GM18861 (cell line): Measurements from ENCODE around the gene BRF1.
"Not testable (repeated sequence)": the region's sequence is repeated elsewhere in the genome, so short reads cannot be mapped to it uniquely, and the experiment has no call there.

Experiments used
- ATAC-seq: cut with Tn5 transposase; IDR thresholded peaks from one replicate; pipeline ENCODE4 v1.9.1; 2021; ENCODE audit not compliant: unreplicated experiment

Gene BRF1, protein sequence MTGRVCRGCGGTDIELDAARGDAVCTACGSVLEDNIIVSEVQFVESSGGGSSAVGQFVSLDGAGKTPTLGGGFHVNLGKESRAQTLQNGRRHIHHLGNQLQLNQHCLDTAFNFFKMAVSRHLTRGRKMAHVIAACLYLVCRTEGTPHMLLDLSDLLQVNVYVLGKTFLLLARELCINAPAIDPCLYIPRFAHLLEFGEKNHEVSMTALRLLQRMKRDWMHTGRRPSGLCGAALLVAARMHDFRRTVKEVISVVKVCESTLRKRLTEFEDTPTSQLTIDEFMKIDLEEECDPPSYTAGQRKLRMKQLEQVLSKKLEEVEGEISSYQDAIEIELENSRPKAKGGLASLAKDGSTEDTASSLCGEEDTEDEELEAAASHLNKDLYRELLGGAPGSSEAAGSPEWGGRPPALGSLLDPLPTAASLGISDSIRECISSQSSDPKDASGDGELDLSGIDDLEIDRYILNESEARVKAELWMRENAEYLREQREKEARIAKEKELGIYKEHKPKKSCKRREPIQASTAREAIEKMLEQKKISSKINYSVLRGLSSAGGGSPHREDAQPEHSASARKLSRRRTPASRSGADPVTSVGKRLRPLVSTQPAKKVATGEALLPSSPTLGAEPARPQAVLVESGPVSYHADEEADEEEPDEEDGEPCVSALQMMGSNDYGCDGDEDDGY

DNA sequence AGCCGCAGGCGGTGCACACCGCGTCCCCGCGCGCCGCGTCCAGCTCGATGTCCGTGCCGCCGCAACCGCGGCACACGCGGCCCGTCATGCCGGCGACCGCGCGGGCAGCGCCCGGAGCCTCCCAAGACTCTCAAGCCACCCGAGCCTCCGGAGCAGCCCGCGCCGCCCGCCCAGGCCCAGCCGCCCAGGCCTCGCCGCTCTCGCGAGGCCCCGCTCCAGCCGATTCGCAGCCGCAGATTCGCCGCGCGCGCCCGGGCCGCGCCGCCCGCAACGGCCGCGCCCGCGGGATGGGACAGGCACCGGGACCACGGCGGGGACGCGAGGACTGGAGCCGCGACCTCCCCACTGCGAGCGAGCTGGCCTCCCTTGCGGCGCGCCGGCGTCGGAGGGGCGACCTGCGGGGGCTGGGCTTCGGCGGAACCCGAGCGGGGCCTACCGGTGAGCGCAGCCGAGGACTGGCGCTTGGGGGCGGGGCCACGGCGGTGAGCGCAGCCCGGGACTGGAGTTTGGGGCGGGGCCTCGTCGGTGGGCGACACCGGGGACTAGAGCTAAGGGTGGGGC lies at the start of gene BRF1:
Gene BRF1 (minus strand): TSS at position 460 of the 561 bp plus-strand sequence. CDS start 372 bp downstream, at position 88.
- peak; percentile 73 for ATAC-seq

DNA sequence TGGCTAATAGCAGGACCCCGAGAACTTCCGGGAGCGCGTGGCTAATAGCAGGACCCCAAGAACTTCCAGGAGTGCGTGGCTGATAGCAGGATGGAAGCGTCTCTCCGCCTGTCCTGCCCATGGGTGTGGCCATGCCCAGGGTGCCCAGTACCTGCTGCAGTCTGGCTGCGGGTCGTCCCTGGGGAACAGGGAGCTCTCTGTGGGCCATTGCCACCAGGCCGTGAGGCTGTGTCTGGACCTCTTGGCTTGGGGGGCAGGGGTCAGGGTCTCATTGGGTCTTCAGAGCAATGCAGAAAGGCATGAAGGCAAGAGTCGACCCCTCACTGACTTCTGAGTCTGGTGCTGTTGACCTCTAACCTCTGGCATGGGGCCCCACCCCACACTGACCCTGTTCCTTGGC lies 49.2 kb upstream of the BRF1 start:
- no peak for ATAC-seq

DNA sequence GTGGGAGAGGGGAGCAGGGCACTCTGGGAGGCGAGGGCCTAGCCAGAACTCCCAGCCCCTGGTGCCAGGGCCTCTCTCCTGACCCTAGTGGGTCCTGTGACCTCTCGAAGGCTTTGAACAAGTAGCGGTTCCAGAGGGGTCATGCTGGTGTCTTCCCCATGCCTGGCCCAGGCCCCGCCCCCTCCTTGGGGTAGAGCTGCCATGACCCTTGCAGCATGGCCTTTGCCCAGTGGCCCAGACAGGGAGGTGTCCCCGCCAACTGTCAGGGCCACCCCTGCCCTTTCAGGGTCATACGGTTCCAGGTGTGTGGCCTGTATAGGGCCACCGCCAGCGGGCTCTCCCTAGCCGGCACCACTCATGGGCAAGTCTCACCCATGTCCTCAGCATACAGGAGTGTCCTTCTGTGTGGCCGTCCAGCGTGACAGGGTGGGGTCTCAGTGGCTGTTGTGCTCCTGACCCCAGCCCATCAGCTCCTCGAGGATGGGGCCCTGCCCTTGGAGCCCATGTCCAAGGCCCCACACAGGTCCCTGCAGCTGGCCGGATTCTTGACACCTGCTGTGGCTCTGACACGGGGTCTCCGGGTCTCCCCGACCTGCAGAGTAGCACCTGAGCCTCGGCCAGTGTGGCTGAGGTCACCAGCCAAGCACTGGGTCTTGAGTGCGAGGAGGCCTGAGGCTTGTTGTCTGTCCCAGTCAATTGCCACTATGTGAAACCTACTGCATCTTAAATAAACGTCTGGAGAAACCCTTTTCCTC lies 48.3 kb upstream of the BRF1 start:
- ATAC-seq = no peak

DNA sequence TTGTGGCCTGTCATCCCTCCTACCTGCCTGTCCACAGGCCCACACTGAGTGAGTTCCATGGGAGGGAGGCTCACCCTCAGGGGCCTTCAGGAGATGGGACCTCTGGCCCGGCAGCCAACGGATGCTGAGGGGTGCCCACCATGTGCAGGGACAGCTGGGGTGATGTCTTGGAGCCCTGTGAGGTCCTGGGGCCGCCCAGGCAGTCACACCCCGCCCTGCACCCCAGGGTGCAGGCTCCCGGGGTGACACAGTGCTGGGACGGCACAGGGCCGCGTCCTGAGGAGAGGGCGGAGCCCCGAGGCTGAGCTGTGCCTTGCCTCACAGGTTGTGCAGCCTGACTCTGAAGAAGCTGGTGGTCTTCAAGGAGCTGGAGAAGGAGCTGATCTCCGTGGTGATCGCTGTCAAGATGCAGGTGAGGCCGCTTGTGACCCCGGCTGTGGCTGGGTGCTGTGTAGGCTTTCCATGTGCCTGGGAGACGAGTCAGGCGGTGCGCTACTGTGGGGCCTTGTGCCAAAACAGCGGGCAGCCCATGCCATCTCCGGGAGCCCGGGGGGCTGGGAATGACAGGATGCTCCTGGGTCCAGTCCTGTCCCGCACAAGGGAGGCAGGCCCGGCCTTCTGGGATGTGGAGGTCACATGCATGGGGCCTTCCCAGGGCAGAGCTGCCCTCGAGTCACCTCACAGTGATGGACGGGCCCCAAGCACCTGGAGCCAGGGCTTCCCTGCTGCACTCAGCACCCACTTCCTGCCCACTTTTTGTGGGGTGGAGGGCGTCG lies 47.6 kb upstream of the BRF1 start:
- ATAC-seq = no peak

DNA sequence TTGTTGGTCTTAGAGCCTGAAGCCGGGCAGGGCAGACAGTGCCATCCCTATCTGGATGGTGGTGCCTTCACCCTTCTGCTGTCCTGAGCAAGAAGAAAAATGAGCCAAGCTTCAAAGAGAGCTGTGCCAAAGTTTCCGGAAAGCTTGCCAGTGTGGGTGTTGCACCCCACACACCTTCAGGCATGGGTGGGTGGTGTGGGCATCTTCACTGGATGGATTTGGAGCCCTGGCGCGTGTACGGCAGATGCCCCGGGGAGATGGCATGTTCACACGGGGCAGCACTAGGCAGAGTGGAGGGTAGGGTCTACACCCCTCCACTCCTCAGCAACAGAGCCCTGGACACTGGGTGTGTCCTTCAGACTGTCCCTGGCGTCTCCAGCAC lies 46.8 kb upstream of the BRF1 start:
- ATAC-seq = no peak

DNA sequence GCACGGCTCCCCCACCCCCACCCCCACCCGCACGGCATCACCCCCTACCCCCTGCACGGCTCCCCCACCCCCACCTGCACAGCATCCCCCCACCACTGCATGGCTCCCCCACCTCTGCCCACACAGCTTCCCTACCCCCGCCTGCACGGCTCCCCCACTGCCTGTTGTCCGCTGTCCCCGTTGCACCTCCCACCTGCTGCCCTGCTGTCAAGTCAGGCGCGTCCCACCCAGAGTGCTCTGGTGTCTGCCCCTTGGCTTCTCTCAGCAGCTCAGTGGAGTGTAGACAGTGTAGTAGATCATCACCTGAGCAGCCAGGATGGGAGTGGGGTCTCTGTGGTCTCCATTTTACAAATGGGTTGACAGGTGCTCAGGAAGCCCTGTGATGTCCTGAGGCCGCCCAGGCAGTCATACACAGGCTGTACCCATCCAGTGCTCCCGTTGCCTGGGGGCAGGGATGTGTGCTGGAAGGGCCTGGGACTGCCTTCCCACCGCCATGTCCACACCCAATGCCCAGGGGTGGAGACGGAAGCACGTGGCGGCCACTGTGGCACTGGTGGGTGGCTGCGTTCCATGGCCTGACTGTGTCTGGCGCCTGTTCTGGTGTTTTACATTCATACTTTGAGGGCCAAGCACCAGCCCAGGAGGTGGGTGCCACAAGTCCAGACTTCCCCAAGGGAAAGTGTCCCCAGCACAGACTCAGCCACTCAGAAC lies 46.2 kb upstream of the BRF1 start:
- no peak for ATAC-seq

DNA sequence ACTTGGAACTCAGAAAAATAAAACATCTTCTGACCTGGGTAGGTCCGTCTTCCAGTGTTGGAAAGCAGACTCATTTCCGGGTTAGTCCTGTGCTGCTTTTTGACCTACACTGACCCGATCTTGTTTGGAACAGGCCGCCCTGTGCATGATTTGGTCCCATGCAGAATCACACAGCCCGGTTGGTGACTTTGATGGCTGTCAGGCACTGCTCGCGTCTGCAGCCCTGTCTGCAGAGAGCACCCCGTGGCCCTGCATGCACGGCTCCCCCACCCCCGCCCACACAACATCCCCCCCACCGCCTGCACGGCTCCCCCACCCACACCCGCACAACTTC lies 45.4 kb upstream of the BRF1 start:
- no peak for ATAC-seq

DNA sequence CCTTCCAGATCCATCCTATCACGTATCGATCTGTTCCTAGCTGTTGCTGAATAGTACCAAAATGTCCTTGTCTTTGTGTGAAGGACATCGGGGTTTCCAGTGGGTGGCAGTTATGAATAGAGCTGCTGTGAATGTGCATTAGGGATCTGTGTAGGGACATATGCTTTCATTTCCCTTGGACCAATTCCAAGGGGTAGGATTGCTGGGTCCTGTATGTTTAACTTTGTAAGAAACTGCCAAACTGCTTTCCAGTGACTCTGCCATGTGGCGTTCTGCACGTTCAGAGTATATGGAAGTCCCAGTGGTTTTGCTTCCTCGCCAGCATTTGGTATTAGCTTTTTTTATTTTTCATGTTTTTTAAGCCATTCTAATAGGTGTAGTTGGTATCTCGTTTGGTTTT lies 42.4 kb upstream of the BRF1 start:
- no peak for ATAC-seq

DNA sequence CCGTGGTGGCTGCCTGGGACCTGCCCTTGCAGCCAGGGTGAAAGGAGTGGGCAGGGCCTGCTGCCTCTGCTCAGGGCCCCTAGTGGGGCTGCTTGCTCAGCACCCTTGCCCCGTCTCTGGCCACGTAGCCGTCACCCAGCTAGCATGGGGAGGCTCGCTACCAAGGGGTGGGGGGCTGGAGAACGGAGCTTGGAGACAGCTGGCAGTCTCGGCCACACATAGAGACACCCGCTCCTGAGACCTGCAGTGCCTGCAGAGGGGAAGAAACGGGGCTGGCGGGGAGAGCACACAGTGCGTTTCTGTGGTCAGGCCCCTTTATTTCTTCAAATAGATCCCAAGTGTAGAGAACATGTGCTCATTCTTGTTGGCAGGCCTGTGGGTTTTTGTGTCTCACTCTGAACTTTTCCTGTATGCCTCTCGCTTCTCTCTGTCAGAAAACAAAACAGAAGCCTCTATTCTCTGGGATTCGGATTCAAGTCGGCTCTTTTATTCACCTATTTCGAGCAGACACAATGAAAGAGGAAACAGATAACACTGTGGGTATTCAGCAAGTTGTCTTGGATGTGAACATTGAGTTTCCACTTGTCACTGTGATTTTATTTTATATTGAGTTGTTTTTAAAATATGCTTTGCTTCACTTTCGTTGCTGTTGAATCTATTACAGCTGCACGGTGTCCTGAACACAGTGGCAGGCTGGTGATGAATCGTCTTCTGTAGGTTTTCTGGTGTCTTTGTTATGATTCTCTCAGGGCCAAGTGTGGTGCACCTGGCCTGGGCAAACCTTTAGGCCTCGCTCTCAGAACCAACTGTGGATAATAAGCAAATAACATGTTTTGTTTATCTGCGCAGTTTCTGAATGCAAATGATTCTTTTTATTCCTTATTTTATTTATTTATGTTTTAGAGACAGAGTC lies 40.3 kb upstream of the BRF1 start:
- ATAC-seq = no peak

DNA sequence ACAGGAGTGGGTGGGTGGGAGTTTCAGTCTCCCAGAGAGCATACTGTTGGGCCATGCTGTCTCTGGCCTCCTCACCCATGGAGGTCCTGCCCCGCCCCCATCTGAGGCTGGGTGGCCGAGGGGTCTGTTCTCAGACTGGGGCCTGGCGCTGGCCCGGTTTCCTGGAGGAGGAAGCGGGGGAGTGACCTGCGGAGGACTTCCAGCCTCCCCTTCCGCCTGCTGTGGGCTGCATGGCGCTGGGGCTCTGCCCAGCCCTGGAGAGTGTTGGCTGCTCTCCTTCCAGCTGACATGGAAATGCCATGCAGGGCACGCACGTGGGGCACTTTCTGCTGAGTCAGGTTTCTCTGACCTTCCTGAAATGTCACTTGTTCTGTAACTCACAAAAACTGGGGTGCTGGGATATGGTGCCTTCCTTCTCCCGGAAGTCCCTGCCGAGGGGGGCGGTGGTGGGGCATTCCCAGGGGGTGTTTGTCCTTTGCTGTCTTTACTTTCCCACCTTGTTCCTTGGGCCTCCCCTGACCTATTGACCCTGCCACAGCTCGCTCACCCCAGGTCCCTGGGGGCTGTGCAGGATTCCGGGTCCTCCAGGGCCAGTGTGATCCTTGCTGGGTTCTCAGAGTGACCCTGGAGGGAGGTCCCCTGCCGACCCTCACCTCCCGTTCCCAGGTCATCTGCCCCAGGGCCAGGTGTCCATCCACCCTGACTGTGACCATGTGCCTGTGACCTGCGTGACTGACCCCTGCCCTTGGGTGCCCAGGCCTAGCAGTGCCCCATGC lies 37.4 kb upstream of the BRF1 start:
- ATAC-seq = no peak

DNA sequence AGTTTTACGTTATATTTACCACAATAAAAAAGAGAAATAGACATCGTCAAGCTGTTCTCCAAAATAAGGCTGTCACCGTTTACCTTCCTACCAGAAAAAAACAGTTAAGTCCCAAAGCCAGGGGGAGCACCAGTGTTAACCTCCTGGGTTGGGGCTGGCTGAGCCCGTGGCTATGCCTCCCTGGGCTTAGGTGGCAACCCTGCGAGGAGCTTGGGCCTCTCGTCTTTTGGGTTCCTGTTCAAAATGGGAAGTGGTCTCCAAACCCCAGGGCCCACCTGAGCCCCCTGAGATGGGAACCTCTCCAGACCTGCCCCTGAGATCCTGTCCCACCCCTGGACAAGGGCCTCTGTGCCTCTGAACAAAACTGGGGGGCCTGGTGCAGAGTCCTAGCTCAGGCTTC lies 36.6 kb upstream of the BRF1 start:
- no peak for ATAC-seq

DNA sequence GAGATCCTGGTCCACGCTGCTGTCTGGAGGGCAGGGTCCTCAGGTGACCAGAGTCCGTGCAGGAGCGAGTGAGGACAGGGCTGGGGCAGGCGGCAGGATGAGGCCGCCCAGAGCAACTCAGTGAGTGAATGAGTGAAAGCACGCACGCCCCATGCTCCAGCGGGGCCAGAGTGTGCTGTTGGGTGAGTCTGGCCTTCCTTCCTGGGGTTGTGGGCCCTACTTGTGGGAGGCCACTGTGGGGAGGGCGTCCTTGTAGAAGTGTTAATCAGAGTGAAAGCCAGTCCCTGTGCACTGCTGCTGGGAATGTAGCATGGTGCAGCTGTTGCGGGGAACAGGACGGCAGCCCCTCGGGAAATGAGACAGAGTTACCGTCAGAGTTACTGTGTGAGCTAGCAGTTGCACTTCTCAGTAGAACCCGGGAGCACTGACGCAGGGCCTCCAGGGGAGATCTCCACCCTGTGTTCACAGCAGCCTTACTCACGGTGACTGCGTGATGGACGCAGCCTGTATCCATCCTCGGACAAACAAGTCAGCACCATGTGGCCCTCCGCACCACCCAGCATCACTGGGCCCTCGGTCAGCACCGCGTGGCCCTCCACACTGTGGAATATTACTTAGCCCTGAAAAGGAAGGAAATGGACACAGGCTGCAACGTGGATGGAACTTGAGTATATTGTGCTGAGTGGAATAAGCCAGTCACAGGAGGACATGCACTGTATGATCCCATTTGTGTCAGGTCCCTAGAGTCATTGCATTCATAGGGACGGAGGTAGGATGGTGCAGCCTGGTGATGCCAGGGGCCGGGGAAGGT lies 35.9 kb upstream of the BRF1 start:
- no peak for ATAC-seq

DNA sequence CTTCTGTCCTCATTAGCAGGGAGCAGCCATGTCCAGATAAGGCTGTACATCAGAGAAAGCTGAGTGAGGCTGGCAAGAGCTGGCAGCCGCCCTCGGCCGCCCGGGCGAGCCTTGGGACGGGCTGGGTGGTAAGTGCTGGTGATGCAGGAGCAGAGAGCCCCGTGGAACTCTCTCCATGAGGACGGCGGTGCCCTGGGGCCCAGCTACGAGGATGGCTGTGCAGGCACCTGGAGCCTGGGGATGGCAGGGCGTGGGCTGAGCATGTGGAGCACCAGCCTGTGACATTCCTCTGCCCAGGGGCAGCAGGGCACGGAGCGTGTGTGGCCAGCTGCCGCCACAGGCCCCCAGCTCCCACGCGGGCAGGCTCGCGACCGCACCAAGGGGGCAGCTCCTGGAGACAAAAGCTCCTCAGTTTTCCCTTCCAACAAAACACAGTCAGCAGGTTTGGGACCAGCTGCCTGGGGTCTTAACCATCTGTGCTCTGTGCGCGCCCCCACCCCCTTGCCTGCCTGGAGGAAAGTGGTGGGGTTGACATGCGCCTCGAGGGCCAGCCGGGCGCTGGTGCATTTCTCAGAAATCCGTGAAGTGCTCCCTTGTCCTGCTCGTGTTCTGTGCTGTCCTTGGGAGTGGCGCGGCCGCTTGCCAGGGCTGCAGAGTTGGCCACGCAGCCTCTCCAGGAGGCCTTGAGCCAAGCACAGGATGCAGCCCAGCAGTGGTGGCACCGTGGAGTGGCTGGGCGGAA lies 35.1 kb upstream of the BRF1 start:
- ATAC-seq = no peak

DNA sequence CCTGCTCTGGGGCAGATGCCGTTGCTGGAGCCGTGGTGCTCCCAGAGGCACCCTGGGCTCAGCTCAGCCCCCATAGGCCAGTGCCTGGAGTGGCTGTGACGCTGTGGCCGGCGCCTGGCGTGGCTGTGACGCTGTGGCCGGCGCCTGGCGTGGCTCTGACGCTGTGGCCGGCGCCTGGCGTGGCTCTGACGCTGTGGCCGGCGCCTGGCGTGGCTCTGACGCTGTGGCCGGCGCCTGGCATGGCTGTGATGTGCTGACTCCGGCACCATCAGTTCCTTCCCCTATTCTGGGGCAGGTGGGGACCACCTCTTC lies 34.4 kb upstream of the BRF1 start:
- not testable (repeated sequence) for ATAC-seq

DNA sequence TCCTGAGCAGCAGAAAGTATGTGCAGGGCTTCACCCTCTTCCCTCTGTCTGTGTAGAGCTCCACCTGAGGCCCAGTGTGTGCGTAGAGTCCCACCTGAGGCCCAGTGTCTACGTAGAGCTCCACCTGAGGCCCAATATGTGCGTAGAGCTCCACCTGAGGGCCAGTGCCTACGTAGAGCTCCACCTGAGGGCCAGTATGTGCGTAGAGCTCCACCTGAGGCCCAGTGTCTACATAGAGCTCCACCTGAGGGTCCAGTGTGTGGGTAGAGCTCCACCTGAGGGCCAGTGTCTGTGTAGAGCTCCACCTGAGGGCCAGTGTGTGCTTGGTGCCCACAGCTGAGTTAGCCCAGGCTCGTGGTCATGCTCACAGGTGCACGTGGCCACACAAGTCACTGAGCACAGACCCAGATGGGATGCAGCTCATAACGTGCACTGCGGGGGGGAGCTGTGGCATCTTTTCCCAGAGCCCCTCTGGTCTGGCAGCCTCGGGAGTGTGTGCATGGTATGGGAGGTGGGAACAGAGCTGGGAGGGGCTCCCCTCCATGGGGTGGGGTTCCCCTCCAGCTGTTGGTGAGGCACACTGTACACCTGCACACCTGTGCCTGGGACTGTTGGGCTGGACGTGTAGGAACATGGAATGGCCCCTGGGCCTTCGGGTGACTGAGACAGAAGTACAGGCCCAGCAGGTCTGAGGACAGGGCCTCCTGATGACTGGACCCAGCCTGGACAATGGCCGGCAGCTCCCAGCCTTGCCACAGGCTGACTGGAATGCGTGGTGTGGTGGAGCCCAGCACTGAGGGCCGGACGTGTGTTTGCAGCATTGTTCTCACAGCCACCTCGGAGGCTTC lies 33.8 kb upstream of the BRF1 start:
- ATAC-seq = no peak
